Left renal pelvis (tissue), 4 donors: ENCODE results near the gene CAP1. TPM values are rescaled to one million over a fixed set of nuclear protein-coding genes. Genes with fewer than 3 reads are reported as not detected.

Source experiments
- DNase-seq, 4 donors: peaks; one replicate each; pipeline ENCODE4 v3.0.0-alpha.2; 2013; ENCODE audit warnings: low read depth in 4 of 4, low spot score in 3 of 4
- polyA plus RNA-seq, 4 donors: library from polyadenylated mRNA; unstranded; fragments of 120-200 nt; gene quantifications; one replicate each; pipeline ENCODE4 v1.2.1, GENCODE V29; 2013; ENCODE audit not compliant: insufficient read length in 4 of 4

The CAP1 gene
- polyA plus RNA-seq, 4 donors: 144 to 199 (median 182) TPM

DNA sequence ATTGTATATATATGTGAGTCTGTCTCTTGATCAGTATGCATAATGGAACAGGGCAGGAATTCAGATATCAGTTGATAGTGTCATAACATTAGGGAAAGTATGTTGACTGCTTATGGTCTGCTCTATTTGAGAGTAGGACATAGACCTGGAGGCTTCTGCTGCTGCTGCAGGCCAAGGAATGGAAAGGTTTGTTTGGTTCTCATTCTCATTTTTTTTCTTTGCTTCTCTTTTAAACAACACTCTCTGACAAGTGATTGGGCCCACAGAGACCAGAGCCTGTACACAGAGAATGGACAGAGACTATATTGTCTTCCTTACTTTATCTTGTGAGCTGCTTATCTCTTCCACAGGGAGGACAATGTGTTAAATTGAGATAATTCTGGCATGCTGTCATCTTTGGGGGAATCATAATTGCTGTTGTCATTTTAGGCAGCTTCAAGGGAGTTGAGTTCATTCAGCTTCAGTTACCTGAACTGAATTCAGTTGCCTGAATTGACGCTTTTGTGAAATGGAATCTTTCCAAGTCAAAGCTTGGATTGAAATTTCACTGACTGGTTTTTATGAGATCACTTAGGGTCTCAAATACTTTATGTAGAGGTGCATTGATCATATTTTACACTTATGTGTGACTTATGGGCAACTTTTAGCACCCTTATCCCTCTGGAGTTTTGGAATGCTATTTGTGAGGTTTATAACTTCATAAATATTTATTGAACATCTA, 16.9 kb downstream of the CAP1 start:
- DNase-seq: no peak

- DNase-seq: no peak
These were observed 17.5 kb downstream of the CAP1 start for GRCh38 chr1:40058097-40058452.

DNA sequence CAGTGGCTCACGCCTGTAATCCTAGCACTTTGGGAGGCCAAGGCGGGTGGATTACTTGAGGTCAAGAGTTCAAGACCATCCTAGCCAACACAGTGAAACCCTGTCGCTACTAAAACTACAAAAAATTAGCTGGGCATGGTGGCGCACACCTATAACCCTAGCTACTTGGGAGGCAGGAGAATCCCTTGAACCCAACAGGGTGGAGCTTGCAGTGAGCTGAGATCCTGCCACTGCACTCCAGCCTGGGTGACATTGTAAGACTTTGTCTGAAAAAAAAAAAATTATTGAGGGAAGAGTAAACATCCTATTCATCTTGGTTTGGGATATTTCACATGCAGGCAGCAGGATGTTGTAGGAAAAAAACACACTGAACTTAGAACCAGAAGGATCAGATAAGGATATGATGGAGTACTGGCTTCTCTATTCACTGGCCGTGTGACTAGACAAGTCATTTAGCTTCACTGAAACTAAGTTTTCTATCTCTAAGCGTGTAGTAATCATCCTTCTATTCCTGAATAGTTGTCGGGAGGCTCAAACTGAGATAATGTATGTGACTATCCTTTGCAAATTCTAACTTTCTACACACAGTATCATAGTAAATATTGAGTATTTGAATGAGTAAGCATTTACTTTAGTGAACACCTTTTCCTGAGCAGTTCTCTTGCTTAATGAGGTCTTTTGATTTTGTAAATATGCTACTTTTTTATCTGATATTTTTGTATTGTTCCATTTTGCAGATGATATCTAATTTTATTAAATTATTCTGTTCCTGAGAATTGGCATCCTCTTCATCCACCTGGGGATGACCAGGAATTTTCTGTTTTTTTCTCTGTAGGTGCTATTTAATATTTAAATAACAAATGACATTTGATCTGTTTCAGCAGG, 18.2 kb downstream of the CAP1 start:
- DNase-seq: no peak

GRCh38 chr1:40059338-40059959, 18.9 kb downstream of the CAP1 start:
- no peak for DNase-seq

DNA sequence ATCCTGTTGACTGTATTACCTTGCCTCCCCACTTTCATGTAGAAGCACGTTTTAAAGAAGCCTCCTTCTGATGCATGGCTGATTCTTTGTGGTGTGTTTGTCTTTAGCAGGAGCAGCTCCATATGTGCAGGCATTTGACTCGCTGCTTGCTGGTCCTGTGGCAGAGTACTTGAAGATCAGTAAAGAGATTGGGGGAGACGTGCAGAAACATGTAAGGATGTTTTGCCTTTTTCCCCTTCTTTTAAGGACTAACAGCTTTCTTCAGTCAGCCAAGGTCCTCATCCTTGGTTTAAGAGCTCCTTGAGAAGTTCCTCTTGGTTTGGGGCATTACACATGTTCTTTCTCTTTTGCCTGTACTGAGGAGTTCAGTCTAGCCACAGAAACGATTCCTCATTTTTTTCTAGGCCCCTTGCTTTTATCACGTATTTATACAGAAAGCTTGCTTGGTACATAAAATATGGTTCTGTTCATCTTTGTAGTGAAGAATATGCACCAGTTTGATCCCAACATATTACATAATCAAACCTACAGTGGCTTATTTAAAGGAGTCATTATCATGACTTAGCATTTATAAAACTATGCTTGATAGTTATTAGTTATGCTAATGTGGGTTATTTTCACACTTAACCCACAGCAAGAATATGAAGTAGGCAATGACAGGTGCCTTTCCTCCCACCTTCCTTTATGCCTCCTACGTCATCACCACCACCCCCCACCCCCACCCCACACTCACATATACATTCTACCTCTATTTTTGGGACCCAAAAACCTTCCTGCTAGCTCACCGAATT, 19.6 kb downstream of the CAP1 start:
- no peak for DNase-seq

DNA sequence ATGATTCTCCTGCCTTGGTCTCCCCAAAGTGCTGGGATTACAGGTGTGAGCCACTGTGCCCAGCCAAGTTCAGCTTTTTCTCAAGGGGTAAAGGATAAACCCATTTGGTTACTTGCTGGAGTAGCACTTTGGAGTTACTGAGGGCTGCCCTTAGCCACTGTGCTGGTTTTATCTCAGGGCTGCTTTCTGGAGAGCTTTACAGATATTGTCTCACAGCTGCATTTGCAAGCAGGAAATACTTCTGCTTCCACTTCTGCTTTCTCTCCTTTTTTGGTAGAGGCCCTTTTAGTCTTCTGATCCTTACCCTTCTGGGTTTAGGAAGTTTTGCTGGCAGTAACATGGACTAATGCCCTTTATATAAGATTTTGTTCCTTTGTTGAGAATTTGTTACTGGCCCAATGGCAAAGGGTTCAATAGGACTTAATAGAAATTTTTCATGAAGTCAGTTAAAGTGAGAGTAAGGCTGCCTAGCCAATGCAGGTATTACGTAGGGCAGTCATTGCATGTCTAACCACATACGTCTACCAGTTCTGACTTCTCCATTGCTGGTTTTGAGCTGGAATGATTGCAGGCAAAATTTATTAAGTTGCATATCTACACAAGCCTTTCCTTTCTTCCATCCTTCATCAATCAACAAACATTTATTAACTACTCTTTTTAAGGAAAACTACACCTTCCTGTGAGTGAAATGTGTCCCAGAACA, 24.4 kb downstream of the CAP1 start:
- DNase-seq: no peak

GRCh38 chr1:40067023-40067422, 26.5 kb downstream of the CAP1 start:
- DNase-seq: no peak

DNA sequence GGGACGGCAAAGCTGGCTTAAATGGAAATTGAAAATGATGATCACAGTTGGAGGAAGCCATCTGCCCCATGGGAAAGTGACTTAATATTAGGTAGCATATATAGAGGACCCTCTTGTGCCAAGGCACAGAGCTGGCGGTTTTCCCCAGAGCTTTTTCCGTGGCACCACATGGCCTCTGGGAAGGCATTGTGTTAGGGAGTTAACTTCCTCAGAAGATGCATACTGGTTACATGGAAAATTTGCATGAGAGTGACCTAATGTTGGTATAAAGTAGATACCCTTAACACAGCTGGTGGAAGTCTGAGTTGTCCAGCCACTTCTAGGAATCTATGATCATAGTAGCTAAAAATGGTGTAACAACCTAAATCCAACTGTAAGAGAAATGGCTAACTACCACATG, 27.3 kb downstream of the CAP1 start:
- no peak for DNase-seq

- no peak for DNase-seq
These were observed 31.6 kb downstream of the CAP1 start for GRCh38 chr1:40072142-40072541.

GRCh38 chr1:40073062-40073461, 32.5 kb downstream of the CAP1 start:
- DNase-seq: no peak

DNA sequence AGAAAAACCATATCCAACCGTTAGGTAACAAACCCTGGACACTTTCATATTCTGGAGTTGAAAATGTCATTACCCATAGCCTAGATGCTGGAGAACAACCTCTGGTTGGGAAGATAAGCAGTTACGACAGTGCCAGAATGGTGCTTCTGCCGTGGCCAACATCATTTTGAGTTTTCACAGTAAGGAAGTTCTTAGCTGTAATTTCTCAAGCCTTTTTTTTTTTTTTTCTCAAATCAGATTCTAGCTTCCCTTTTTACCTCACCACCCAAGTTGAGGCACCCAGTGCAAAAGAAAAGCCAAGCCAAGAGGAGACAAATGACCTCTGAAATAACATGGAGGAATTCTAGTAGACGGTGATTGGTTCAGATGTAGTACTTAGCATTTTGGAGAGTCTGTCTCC, 34.7 kb downstream of the CAP1 start:
- DNase-seq: no peak

DNA sequence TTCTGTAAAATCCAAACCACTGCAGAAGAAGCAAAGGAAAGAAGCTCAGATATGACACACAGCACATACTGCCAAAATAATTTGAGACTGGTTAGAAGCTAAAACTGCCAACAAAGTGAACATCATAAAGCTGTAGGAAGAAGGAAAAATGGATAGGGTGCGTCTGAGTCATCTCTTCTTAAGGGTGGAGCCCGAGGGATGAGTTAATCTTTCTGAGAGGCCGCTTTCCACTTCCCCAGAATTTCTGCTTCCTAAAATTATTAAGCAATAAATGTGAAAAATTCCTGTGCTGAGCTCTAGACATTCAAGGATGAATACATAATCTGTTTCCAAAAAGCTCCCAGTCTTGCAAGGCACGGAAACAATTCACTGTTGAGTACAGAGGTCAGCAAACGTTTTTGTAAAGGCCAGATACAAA, 36.4 kb downstream of the CAP1 start:
- DNase-seq: no peak

DNA sequence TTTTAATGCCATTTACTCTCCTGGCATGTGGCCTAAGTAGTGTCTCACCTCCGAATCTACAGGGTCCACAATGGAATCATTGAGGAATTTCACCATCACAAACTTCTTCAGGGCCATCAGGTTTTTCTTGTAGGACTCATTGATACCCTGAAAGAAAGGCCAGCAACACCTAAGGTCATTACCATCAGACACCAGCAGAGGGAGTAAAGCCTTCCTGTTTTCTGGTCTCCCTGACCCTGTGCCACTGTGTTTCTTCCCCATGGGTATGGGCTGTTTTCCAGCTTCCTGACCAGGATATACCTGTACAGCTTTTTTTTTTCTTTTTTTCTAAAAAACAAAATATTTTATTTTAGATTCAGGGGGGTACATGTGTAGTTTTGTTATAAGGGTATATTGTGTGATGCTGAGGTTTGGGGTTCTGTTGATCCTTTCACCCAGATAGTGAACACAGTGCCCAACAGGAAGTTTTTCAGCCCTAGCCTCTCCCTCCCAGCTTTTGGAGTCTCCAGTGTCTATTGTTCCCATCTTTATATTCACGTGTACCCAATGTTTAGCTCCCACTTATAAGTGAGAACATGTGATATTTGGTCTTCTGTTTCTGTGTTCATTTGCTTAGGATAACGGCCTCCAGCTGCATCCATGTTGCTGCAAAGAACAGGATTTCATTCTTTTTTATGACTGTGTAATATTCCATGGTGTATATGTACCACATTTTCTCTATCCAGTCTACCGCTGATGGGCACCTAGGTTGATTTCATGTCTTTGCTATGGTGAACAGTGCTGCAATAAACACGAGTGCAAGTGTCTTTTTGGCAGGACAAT, 38.2 kb downstream of the CAP1 start:
- no peak for DNase-seq

DNA sequence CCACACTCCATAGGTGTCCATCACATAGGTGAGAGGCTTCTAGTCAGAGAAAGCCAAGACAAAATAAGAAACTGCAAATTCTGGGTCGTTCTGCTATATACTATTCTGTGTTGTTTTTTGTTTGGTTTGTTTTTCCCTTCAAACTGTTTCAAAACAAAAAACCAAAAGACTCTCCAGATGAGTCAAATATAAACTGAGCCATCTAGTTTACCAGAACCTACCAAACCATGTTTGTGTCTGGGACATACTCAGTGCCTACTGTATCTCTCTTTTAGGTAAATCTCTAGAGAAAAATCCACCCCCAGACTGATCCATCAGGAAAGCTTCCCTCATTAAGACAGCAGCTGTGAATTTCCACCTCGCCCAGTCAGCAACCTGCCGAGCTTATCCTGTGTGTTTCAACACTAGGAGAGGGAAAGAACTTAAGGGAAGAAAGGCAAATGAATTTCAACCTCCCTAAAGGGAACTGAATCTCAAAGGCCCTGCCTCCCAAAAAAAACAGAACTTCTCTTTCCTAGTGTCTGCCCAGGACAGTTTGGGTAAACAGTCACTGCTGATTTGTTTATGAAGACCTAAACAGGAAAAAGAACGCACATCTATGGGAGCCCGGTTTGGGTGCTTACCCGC, 39.4 kb downstream of the CAP1 start:
- no peak for DNase-seq

- no peak for DNase-seq
These were observed 41.3 kb downstream of the CAP1 start for GRCh38 chr1:40081871-40082270.

GRCh38 chr1:40084750-40085149, 44.2 kb downstream of the CAP1 start:
- DNase-seq: peak in 2 of 4 donors; percentile 10 to 28

- DNase-seq: no peak
These were observed 50.3 kb downstream of the CAP1 start for GRCh38 chr1:40090652-40091355.

DNA sequence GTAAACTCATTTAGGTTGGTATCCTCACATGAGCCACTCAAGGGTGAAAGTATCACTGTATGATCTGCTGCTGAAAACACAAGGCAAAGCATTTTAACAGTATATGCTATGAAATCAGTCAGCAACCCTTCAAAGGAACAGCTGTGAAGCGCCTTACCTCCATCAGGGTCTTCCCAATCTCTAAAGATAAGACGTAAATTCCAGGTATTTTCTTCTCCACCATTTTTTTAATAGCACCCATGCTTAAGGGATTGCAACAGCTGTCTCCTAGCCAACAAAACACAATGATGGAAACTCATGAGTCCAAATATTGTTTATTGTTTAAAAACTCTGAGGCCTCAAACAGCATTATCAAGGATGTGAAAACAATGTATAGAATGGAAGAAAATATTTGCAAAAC, 51.7 kb downstream of the CAP1 start:
- DNase-seq: no peak
